Brain microvascular endothelial cell (primary cell): ENCODE measurements around the gene CST9L.

ENCODE experiments used
- DNase-seq: peaks from one replicate; pipeline ENCODE4 v3.0.0-alpha.2; 2020
- H3K27ac ChIP-seq: fragments of 250-450 bp; sonication (Bioruptor Pico); 2 replicates; pipeline ENCODE4 v1.5.1; 2020; ENCODE audit warnings: mild to moderate bottlenecking, moderate library complexity
- H3K27me3 ChIP-seq: fragments of 250-450 bp; sonication (Bioruptor Pico); replicated peaks from 2 replicates; pipeline ENCODE4 v1.5.1; 2020; ENCODE audit warnings: mild to moderate bottlenecking
- H3K36me3 ChIP-seq: fragments of 250-450 bp; sonication (Bioruptor Pico); replicated peaks from 2 replicates; pipeline ENCODE4 v1.5.1; 2020; ENCODE audit warnings: mild to moderate bottlenecking
- H3K4me3 ChIP-seq: 2 replicates; pipeline ENCODE4 v1.5.1; 2011; ENCODE audit warnings: low read depth, mild to moderate bottlenecking, control low read depth, low read length, moderate library complexity
- in situ Hi-C: cut with HindIII; loops from 2 replicates; pipeline ENCODE4 v1.10.0; 2017; ENCODE audit warnings: low sequenced_read_pairs, low pct_ligation_motif_present
- TF ChIP-seq, protein P1 (sequence below): IDR thresholded peaks from 2 replicates; pipeline ENCODE4 v1.5.1; 2011; ENCODE audit warnings: low read depth, mild to moderate bottlenecking, moderate library complexity, low read length, control low read depth, inconsistent platforms; ENCODE audit errors: missing control alignments

CST9L gene

GRCh38 chr20:23570178-23570760 lies 2.0 kb upstream of the CST9L start:
- in situ Hi-C loops: no loop called here
- H3K27me3 ChIP-seq: no peaks in the 10 kb centered on the region
- H3K4me3 ChIP-seq: no peak overlapping the region
- H3K27ac ChIP-seq: no peak overlapping the region
- TF ChIP-seq, protein P1, sequence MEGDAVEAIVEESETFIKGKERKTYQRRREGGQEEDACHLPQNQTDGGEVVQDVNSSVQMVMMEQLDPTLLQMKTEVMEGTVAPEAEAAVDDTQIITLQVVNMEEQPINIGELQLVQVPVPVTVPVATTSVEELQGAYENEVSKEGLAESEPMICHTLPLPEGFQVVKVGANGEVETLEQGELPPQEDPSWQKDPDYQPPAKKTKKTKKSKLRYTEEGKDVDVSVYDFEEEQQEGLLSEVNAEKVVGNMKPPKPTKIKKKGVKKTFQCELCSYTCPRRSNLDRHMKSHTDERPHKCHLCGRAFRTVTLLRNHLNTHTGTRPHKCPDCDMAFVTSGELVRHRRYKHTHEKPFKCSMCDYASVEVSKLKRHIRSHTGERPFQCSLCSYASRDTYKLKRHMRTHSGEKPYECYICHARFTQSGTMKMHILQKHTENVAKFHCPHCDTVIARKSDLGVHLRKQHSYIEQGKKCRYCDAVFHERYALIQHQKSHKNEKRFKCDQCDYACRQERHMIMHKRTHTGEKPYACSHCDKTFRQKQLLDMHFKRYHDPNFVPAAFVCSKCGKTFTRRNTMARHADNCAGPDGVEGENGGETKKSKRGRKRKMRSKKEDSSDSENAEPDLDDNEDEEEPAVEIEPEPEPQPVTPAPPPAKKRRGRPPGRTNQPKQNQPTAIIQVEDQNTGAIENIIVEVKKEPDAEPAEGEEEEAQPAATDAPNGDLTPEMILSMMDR: no peak
- no peaks in the 10 kb centered on the region for H3K36me3 ChIP-seq
- DNase-seq: no peak

DNA sequence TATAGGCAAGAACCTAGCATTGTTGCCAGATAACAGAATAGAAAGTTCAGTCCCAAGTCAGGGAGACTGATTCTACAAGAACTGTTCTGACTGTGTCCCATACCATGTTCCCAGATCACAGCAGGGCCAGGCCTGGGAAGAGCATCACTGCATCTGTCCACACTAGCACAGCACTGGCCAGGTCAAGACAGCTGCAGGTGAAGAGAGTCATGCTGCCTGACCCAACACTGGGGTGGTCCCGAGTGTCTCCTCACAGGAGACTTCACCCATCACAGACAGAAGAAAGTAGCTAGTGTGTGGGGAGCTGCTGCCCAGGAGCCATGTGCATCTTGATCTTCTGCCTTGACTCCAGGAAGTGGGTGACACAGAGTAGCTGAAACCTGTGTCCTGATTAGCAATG lies 1.3 kb upstream of the CST9L start:
- Histone ChIP-seq H3K27me3 (no peaks in the 10 kb centered on the region), H3K36me3 (no peaks in the 10 kb centered on the region), H3K27ac (no peak overlapping the region), H3K4me3 (no peak overlapping the region)
- TF ChIP-seq, protein P1: no peak
- in situ Hi-C loops: no loop called here
- no peak for DNase-seq

DNA sequence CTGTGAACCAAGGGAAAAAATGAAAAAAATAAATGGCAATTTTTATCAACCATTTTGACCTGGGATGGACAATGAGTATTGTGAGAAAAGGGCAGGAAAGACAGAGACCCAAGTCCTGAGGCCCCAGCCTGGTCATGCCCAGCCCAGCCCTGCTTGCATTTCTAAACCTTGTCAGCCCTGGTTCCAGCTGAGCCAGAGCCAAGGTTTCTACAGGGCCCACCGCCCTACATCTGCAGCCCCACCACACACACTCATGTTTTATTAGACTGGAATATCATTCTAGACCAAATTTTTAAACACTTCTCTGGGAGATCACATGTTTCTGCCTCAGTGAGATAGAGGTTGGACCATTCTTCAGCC lies 667 bp upstream of the CST9L start:
- H3K27ac ChIP-seq: no peak overlapping the region

GRCh38 chr20:23566199-23566932 lies 1.9 kb downstream of the CST9L start:
- no peak for DNase-seq
- Histone ChIP-seq H3K4me3 (no peak overlapping the region), H3K27ac (no peak overlapping the region), H3K27me3 (no peaks in the 10 kb centered on the region), H3K36me3 (no peaks in the 10 kb centered on the region)
- TF ChIP-seq, protein P1: no peak
- in situ Hi-C loops: no loop called here

More for the DNA sequence above, 667 bp upstream of the CST9L start:
- Histone ChIP-seq H3K4me3 (no peak overlapping the region), H3K27me3 (no peaks in the 10 kb centered on the region), H3K36me3 (no peaks in the 10 kb centered on the region)
- DNase-seq: no peak
- TF ChIP-seq, protein P1: no peak
- in situ Hi-C loops: no loop called here

DNA sequence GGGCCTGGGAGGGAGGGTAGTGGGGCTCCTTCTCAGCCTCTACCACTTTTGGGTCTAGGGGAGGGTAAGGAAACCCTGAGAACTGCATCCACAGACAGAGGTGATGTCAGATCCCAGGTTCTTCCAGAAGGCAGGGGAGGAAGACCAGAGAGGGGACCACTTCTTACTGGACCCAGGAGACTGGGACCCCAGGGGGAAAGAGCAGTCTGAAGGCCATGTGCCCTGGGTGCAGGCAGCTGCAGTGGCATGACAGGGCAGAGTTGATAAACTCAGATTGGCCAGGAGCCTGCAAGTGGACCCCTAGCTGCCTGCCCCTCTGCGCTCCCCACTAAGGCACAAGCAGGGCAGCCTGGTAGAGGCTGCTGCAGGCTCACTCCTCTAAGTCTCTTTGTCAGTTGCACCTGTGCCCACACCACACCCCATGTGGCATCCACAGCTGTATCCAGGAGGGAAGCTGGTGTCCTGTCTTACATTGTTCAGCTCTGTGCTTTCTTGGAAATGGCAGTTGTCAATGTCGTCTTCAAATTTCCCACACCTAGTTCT lies 2.7 kb downstream of the CST9L start:
- TF ChIP-seq, protein P1: no peak
- Histone ChIP-seq H3K27me3 (no peaks in the 10 kb centered on the region), H3K27ac (no peak overlapping the region), H3K4me3 (no peak overlapping the region), H3K36me3 (no peaks in the 10 kb centered on the region)
- DNase-seq: no peak
- in situ Hi-C loops: no loop called here

- H3K27me3 ChIP-seq: no peaks in the 10 kb centered on the region
- in situ Hi-C loops: no loop called here
- DNase-seq: no peak
These were observed 3.4 kb downstream of the CST9L start for GRCh38 chr20:23564927-23565326.

More at GRCh38 chr20:23564927-23565326, 3.4 kb downstream of the CST9L start:
- H3K4me3 ChIP-seq: no peak overlapping the region
- no peaks in the 10 kb centered on the region for H3K36me3 ChIP-seq
- H3K27ac ChIP-seq: no peak overlapping the region
- TF ChIP-seq, protein P1: no peak
